Eye (tissue), 1 donor: ENCODE measurements around the gene CDKL1.
"Not testable (repeated sequence)": the region's sequence is repeated elsewhere in the genome, so short reads cannot be mapped to it uniquely, and the experiment has no call there.

Experiments
- DNase-seq: peaks from one replicate; pipeline ENCODE4 v3.0.0-alpha.2; 2015

The CDKL1 gene

GRCh38 chr14:50383618-50384225, 13.0 kb downstream of the CDKL1 start:
- no peak for DNase-seq

DNA sequence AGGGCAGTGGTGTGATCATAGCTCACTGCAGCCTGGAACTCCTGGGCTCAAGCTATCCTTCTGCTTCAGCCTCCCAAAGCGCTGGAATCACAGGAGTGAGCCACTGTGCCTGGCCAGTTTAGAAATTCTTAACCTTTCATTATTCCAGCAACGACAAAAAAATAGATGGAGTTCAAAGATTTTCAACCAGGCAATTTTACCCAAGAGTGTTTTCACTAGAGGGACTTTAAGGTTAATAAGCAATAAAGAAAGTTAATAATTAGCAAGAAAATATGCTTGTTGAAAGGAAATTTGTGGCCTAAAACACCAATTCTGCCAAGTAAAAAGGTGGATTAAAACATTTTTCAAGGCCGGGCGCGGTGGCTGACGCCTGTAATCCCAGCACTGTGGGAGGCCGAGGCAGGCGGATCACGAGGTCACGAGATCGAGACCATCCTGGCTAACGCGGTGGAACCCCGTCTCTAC, 14.8 kb downstream of the CDKL1 start:
- no peak for DNase-seq

GRCh38 chr14:50381008-50381407, 15.7 kb downstream of the CDKL1 start:
- DNase-seq, result no peak

DNA sequence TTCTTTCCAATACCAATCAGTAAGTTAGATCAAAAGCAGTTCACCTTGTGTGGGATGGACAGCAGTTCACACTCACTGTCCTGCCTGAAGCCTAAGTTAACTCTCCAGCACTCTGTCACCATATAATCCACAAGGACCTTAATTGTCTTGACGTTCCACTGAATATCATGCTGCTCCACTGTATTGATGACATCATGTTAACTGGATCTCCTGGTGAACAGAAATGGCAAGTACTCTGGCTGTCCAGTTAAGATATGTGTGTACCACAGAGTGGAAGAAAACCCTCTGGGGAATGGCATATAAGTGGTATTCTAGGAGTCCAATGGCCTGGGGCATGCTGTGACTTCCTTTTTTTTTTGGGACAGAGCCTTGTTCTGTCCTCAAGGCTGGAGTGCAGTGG, 16.2 kb downstream of the CDKL1 start:
- no peak for DNase-seq

GRCh38 chr14:50379563-50379962, 17.1 kb downstream of the CDKL1 start:
- DNase-seq, result no peak

DNA sequence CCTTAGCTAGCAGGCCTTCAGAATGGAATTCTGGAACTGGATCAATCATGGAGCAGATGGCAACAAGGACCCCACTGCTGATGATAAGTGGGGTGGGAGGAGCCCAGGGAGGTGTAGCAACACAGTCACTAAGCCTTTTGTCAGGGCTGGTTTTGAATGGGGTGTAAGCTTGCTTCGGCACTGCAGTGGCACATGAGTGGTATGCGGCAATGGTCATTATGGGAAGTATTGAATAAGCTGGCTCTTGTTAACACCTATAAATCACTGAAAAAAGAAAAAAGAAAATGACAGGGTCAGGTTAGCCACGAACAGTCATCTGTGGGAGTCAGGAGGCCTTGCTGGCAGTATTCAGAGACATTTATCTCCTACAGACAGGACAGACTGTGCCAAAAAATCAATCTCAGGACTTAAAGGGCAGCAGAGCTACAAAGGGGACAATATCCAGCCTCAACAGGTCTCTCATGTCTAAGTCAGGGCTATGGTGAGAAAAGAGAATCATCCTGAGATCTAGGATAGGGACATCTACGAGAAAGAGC, 19.1 kb downstream of the CDKL1 start:
- DNase-seq, result no peak

DNA sequence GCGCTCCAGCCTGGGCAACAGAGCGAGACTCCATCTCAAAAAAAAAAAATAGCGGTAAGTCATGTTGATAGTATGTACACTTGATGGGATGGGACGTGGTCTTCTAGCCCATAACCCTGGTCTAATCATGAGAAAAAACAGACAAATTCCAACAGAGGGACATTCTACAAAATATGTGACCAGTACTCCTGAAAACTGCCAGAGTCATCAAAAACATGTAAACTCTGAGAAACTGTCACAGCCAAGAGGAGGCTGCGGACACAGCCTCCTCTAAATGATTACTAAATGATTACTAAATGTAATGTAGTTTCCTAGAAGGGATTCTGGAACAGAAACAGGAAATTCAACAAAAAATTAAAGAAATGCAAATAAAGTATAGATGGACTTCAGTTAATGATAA, 20.9 kb downstream of the CDKL1 start:
- no peak for DNase-seq

GRCh38 chr14:50373959-50374358, 22.7 kb downstream of the CDKL1 start:
- no peak for DNase-seq

DNA sequence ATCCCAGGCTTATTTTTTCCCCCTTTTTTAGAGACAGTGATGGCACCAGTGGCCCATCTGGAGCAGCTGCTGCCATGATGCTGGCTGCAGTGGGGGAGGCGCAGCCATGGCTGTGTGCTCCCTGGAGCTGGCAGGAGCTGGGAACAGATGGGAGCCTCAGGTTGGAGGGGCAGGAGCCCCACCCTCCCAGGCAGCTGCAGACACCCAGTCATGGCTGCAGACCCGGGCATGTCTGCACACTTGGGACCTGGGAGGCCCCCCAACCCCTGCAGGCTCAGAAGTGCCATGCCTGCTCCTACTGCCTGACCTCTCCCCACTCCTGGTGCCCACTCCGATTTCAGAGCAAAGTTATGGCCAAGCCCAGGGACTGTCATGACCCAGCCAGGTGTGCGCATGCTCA, 25.1 kb downstream of the CDKL1 start:
- no peak for DNase-seq

DNA sequence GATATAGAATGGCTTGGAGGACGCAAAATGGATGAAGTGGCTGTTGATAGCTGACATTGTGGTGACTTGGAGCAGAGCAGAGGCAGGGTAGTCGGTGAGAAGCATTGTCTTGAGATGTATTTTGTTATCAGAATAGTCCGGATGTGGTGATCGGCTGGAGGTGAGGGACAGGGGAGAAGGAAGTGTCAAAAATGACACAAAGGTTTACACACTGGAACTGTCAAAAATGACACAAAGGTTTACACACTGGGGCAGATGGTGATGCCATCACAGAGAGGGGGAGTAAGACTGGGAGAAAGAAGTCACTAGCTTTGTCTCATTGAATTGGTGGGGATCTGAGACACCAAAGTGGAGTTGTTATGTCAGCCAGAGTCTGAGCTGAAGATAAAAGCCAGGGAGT, 30.1 kb downstream of the CDKL1 start:
- DNase-seq, result no peak

- DNase-seq, result no peak
Measured at GRCh38 chr14:50366115-50366514, 30.6 kb downstream of the CDKL1 start.

DNA sequence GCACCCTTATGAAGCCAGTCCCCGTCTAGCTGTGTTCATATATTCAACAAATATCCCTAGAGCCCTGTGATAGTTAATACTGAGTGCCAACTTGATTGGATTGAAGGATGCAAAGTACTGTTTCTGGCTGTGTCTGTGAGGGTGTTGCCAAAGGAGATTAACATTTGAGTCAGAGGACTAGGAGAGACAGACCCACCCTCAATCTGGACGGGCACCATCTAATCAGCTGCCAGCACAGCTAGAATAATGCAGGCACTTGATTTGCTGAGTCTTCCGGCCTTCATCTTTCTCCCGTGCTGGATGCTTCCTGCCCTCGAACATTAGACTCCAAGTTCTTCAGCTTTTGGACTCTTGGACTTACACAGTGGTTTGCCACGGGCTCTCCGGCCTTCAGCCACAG, 31.1 kb downstream of the CDKL1 start:
- not testable (repeated sequence) for DNase-seq

DNA sequence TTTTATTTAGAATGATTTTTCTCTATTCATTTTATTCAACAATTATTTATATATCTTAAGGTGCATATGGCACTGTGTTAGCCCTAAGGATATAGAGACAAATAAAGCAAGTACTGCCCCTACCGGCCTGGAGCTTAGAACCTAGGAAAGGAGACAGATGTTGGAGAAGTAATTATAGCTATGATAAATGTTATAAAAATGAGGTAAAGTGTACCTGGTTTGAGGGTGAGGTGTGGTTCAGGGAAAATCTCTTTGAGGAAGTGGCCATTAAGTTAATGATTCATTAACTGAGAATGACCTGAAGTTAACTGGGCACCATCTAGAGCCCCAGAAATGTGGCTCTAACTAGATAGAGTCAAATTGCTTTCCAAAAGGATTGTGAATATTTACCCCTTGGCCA, 31.9 kb downstream of the CDKL1 start:
- no peak for DNase-seq

DNA sequence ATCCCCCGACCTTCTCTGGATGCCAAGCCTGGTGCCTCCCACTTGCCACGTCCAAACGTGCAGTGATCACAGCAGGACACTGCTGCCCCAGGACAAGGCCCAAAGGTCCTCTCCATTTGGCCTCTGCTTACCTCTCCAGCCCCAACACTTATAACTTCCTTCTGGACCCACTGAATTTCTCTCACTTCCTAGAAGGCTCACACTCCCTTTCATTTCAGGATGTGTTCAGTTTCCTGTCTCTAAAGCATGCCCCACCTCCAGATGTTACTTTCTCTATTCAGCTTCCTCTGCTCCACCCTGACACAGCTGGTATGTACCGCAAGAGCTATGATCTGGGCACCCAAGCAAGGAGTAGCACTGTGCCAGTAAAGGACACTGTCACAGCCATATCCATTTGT, 33.0 kb downstream of the CDKL1 start:
- no peak for DNase-seq

GRCh38 chr14:50362764-50363713, 33.6 kb downstream of the CDKL1 start:
- no peak for DNase-seq

DNA sequence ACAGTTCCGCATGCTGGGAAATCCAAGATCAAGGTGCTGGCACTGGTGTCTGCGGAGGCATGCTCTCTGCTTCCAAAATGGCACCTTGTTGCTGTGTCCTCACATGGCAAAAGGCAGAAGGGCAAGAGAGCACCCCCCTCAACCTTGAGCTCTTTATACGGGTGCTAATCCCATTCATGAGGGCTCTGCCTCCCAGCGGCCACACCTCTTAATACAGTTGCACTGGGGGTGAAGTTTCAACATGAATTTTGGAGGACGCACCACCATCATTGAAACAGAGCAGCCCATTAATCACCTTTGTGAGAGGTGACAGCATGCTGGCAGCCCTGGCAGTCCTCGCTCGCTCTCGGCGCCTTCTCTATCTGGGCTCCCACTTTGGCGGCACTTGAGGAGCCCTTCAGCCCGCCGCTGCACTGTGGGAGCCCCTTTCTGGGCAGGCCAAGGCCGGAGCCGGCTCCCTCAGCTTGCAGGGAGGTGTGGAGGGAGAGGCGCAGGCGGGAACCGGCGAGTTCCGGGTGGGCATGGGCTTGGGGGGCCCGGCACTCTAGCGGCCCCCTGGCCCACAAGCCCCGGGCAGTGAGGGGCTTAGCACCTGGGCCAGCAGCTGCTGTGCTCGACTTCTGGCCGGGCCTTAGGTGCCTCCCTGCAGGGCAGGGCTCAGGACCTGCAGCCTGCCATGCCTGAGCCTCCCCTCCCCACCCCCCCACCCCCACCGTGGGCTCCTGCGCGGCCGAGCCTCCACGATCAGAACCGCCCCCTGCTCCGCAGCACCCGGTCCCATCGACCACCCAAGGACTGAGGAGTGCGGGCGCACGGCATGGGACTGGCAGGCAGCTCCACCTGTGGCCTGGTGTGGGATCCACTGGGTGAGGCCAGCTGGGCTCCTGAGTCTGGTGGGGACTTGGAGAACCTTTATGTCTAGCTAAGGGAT, 34.9 kb downstream of the CDKL1 start:
- not testable (repeated sequence) for DNase-seq

DNA sequence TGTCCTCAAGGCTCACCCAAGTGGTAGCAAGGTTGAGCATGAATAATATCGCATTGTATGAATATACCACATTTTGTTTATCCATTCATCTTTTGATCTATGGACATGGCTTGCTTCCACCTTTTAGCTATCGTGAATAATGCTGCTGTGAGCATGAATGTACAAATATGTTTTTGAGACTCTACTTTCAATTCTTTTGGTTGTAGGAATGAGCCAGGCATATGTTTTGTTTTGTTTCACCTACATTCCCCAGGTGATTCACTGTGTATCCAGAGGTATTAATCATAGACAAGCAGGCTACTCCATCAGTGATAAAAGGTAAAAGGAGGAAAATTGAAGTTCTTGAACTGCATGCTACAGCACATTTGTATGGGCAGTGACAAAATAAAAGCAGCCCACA, 35.8 kb downstream of the CDKL1 start:
- no peak for DNase-seq

- DNase-seq, result no peak
Measured at GRCh38 chr14:50360093-50360492, 36.6 kb downstream of the CDKL1 start.

GRCh38 chr14:50359631-50360030, 37.0 kb downstream of the CDKL1 start:
- DNase-seq, result no peak

DNA sequence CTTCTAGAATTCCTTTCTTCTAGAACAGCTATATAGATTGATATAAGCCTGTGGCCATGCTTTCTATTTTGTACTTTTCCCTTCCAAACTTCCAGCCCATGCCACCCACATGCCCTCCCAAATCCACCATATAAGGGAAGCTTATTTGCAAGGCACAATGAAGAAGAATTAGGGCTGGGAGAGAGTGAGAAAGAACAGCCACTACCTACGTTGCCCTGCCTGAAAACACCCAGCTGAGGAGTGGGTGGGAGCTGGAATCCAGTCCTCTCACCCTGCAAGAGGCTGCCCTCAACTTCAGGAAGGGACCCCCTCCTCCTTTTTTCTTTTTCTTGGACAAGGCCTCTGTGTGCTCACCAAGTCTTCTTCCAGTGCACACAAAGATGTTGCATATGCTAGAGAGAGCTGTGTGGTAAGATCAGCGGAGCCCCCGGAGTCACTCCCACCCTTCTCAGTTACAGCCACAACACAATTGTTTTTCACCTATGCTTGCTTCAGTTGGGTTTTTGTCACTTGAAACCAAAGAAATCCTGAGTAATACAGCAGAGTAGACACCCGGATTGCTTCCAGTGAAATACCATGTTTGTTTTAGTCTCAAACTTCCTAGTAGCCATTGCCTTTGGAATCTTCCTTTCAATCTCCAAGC, 38.8 kb downstream of the CDKL1 start:
- DNase-seq, result no peak

DNA sequence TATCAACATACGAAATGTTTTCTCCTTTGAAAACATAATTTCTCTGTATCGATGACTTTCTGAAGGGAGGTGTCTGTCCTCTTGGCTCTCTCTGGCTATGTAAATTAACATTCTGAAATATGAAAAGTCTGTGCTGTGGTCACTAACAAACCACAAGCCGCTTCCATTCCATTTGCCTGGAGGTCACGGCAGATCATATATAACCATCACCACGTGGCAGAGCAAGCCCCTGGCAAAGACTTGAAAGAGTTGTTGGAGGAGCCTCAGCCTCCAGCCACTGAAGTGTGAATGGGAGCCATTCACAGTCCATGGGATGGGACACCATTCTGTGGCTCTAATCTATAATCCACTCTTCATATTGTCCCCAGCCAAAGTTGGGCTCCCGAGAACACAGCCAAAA, 39.6 kb downstream of the CDKL1 start:
- DNase-seq, result no peak

DNA sequence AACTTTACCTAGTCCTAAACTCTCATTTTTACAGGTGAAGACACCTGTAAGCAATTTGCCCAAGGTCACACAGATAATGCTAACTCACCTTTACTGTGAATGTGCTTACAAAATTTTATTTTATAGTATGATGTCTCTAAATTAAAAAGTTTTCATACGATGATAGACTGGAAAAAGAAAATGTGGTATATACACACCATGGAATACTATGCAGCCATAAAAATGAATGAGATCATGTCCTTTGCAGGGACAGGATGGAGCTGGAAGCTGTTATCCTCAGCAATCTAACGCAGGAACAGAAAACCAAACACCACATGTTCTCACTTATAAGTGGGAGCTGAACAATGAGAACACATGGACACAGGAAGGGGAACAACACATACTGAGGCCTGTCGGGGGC, 40.4 kb downstream of the CDKL1 start:
- not testable (repeated sequence) for DNase-seq
